Gastrocnemius medialis (tissue), 4 donors: ENCODE data around the gene ATP9A.

ENCODE experiments used
- CTCF ChIP-seq, 5 experiments: fragments of 450-650 bp in 3 of 5; fragments of 200-600 bp in 2 of 5; sonication (generic) in 2 of 5; IDR thresholded peaks in 4 of 5; conservative IDR thresholded peaks in 1 of 5; 1 replicate in 4 of 5; 2 replicates in 1 of 5; pipeline ENCODE4 v1.5.1; 2016 to 2019; ENCODE audit warnings: antibody characterized with exemption in 5 of 5, mild to moderate bottlenecking in 3 of 5, moderate library complexity in 3 of 5
- POLR2A ChIP-seq, 2 donors: fragments of 450-650 bp; IDR thresholded peaks; one replicate each; pipeline ENCODE4 v1.6.1; 2017; ENCODE audit warnings: antibody characterized with exemption in 2 of 2, mild to moderate bottlenecking in 2 of 2, moderate library complexity in 2 of 2

- TF ChIP-seq CTCF (IDR thresholded peaks at IDR 0.05 in 4 of 5, conservative IDR thresholded peaks at IDR 0.05 in 1 of 5) (no peak), POLR2A (IDR thresholded peaks at IDR 0.05) (peak; percentile 26 to 29)
Measured at GRCh38 chr20:51569815-51570738, 198.1 kb downstream of the ATP9A start.
